Progenitor cell of endocrine pancreas (in vitro differentiated cells): ENCODE data around the gene ZNF563. TPM values are rescaled to one million over a fixed set of nuclear protein-coding genes. Genes with fewer than 3 reads are reported as not detected.

Source experiments
- DNase-seq: peaks from one replicate; pipeline ENCODE4 v3.0.0; 2021; ENCODE audit warnings: low spot score; ENCODE audit not compliant: unreplicated experiment
- H3K27ac Mint-ChIP-seq: 2 replicates; pipeline ENCODE4 v1.8.0; 2021; ENCODE audit warnings: mild to moderate bottlenecking, moderate library complexity, mixed read lengths
- H3K27me3 Mint-ChIP-seq: 2 replicates; pipeline ENCODE4 v1.8.0; 2021; ENCODE audit warnings: mixed read lengths
- H3K36me3 Mint-ChIP-seq: 2 replicates; pipeline ENCODE4 v1.8.0; 2022; ENCODE audit warnings: mixed read lengths; ENCODE audit not compliant: insufficient read depth
- H3K4me1 Mint-ChIP-seq: 2 replicates; pipeline ENCODE4 v1.8.0; 2021; ENCODE audit warnings: low read depth, mixed read lengths
- H3K4me3 Mint-ChIP-seq: 2 replicates; pipeline ENCODE4 v1.8.0; 2021; ENCODE audit warnings: low read depth, mild to moderate bottlenecking, moderate library complexity, mixed read lengths
- H3K9me3 Mint-ChIP-seq: 2 replicates; pipeline ENCODE4 v1.8.0; 2021; ENCODE audit warnings: low read depth, mixed read lengths
- total RNA-seq: library from RNA; stranded (reverse); gene quantifications from 2 replicates; pipeline ENCODE4 v1.2.1, GENCODE V29; 2021
- TF ChIP-seq, protein P1 (sequence below): fragments of 200-600 bp; sonication (generic); IDR thresholded peaks from one replicate; pipeline ENCODE4 v1.5.0; 2021; ENCODE audit warnings: antibody characterized with exemption, mild to moderate bottlenecking; ENCODE audit not compliant: unreplicated experiment

ZNF563 gene
- total RNA-seq, 1 donor from 2014 or later: 2.0 TPM

DNA sequence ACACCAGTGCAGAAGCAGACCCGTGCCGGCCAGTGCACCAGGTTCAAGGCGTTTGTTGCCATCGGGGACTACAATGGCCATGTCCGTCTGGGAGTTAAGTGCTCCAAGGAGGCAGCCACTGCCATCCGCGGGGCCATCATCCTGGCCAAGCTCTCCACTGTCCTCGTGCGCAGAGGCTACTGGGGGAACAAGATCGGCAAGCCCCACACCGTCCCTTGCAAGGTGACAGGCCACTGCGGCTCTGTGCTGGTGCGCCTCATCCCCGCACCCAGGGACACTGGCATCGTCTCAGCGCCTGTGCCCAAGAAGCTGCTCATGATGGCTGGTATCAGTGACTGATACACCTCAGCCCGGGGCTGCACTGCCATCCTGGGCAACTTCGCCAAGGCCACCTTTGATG, 48.8 kb downstream of the ZNF563 start:
- Mint-ChIP-seq H3K27me3 (no peaks in the 10 kb centered on the region), H3K4me1 (no peaks in the 10 kb centered on the region), H3K36me3 (peaks cover 64% of the 10 kb centered on the region), H3K27ac (no peak overlapping the region), H3K4me3 (no peak overlapping the region), H3K9me3 (peaks cover 27% of the 10 kb centered on the region)
- DNase-seq: no peak
- TF ChIP-seq, protein P1, sequence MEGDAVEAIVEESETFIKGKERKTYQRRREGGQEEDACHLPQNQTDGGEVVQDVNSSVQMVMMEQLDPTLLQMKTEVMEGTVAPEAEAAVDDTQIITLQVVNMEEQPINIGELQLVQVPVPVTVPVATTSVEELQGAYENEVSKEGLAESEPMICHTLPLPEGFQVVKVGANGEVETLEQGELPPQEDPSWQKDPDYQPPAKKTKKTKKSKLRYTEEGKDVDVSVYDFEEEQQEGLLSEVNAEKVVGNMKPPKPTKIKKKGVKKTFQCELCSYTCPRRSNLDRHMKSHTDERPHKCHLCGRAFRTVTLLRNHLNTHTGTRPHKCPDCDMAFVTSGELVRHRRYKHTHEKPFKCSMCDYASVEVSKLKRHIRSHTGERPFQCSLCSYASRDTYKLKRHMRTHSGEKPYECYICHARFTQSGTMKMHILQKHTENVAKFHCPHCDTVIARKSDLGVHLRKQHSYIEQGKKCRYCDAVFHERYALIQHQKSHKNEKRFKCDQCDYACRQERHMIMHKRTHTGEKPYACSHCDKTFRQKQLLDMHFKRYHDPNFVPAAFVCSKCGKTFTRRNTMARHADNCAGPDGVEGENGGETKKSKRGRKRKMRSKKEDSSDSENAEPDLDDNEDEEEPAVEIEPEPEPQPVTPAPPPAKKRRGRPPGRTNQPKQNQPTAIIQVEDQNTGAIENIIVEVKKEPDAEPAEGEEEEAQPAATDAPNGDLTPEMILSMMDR: no peak

GRCh38 chr19:12284226-12284625, 49.2 kb downstream of the ZNF563 start:
- DNase-seq: no peak
- no peaks in the 10 kb centered on the region for H3K27me3 Mint-ChIP-seq
- H3K9me3 Mint-ChIP-seq: peaks cover 31% of the 10 kb centered on the region
- H3K4me1 Mint-ChIP-seq: no peaks in the 10 kb centered on the region
- H3K4me3 Mint-ChIP-seq: no peak overlapping the region
- peaks cover 65% of the 10 kb centered on the region for H3K36me3 Mint-ChIP-seq
- H3K27ac Mint-ChIP-seq: no peak overlapping the region
- TF ChIP-seq, protein P1: no peak

DNA sequence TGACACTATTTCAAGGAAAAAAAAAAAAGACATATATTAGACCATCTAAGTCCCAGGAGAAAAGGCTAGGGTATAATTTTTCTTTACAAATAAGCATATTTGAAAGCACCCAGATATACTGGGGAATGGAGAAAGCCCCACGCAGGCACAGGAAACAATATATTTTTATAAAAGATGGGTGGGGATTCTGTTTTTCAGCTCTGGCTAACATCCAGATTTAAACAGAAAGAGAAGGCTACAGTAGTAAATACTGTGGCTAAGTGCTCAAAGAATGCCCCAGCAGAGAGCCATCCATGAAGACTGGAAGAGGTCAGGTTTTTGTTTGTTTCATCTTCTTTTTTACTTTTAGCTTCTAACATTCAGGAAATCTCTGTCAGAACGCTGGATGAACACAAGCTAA, 54.7 kb downstream of the ZNF563 start:
- H3K4me3 Mint-ChIP-seq: no peak overlapping the region
- H3K36me3 Mint-ChIP-seq: peaks cover 77% of the 10 kb centered on the region
- no peaks in the 10 kb centered on the region for H3K27me3 Mint-ChIP-seq
- no peak overlapping the region for H3K27ac Mint-ChIP-seq
- peaks cover 56% of the 10 kb centered on the region for H3K9me3 Mint-ChIP-seq
- no peaks in the 10 kb centered on the region for H3K4me1 Mint-ChIP-seq
- DNase-seq: no peak
- TF ChIP-seq, protein P1: no peak

DNA sequence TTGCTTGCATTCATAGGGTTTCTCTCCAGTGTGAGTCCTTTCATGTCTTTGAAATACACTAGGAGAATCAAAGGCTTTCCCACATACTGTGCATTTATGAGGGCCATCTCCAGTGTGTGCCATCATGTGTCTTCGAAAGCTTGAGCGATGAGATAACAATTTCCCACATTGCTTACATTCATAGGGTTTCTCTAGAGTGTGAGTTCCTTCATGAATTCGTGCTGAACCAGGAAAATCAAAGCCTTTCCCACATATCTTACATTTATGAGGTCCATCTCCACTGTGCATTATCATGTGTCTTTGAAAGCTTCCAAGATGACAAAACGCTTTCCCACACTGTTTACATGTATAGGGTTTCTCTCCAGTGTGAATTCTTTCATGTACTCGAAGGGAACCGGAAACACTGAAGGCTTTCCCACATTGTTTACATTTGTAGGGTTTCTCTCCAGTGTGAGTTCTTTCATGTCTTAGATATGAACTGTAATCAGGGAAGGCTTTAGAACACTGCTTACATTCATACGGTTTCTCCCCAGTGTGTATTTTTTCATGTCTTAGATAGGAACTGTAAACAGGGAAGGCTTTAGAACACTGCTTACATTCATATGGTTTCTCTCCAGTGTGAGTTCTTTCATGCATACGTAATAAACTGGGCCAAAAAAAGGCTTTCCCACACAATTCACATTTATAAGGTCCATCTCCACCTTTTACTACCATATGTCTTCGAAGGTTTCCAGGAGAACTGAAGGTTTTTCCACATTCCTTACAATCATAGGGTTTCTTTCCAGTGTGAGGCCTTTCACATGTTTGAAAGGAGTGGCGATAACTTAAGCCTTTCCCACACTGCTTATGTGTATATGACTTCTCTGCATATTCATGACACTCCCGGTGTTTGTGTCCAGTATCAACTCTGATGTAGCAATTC, 60.2 kb downstream of the ZNF563 start:
- H3K4me1 Mint-ChIP-seq: no peaks in the 10 kb centered on the region
- peaks cover 81% of the 10 kb centered on the region for H3K36me3 Mint-ChIP-seq
- TF ChIP-seq, protein P1: no peak

GRCh38 chr19:12272386-12272785, 61.0 kb downstream of the ZNF563 start:
- Mint-ChIP-seq H3K4me1 (no peaks in the 10 kb centered on the region), H3K36me3 (peaks cover 79% of the 10 kb centered on the region), H3K27ac (peak overlapping the region; percentile 82), H3K4me3 (no peak overlapping the region), H3K27me3 (no peaks in the 10 kb centered on the region), H3K9me3 (peaks cover 61% of the 10 kb centered on the region)
- no peak for DNase-seq
- TF ChIP-seq, protein P1: no peak

More for the DNA sequence above, 60.2 kb downstream of the ZNF563 start:
- peaks cover 61% of the 10 kb centered on the region for H3K9me3 Mint-ChIP-seq
- H3K4me3 Mint-ChIP-seq: peak overlapping the region; percentile 12
- no peak for DNase-seq
- H3K27me3 Mint-ChIP-seq: no peaks in the 10 kb centered on the region
- peak overlapping the region; percentile 90 for H3K27ac Mint-ChIP-seq
